Measurements from ENCODE around the gene SLC9A9. TPM values are rescaled to one million over a fixed set of nuclear protein-coding genes. Genes with fewer than 3 reads are reported as not detected.

The SLC9A9 gene
- total RNA-seq, 4 donors from 2014 or later = 7.8 to 19.6 (median 13.4) TPM

GRCh38 chr3:143811602-143812001 is 36.7 kb downstream of the SLC9A9 start:
- no peak overlapping the region for H3K4me3 ChIP-seq (replicated peaks in 1 of 3)
- peak overlapping the region in 1 of 3 donors; percentile 20 for H3K27ac ChIP-seq
- peak; percentile 10 to 11 for DNase-seq
- no peak for TF ChIP-seq POLR2A (IDR thresholded peaks at IDR 0.05)
- TF ChIP-seq, protein P1, sequence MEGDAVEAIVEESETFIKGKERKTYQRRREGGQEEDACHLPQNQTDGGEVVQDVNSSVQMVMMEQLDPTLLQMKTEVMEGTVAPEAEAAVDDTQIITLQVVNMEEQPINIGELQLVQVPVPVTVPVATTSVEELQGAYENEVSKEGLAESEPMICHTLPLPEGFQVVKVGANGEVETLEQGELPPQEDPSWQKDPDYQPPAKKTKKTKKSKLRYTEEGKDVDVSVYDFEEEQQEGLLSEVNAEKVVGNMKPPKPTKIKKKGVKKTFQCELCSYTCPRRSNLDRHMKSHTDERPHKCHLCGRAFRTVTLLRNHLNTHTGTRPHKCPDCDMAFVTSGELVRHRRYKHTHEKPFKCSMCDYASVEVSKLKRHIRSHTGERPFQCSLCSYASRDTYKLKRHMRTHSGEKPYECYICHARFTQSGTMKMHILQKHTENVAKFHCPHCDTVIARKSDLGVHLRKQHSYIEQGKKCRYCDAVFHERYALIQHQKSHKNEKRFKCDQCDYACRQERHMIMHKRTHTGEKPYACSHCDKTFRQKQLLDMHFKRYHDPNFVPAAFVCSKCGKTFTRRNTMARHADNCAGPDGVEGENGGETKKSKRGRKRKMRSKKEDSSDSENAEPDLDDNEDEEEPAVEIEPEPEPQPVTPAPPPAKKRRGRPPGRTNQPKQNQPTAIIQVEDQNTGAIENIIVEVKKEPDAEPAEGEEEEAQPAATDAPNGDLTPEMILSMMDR (IDR thresholded peaks at IDR 0.05) = no peak
- intact Hi-C loops (cut with DNase I) = no loop called here
- H3K27me3 ChIP-seq = no peaks in the 10 kb centered on the region
- WGBS, 2 donors = 78 to 85% methylated on average over 8 of the region's 8 CpGs
- H3K9me3 ChIP-seq = no peaks in the 10 kb centered on the region
- peaks cover 26 to 28% of the 10 kb centered on the region in 2 donors for H3K4me1 ChIP-seq
- no peaks in the 10 kb centered on the region for H3K36me3 ChIP-seq

DNA sequence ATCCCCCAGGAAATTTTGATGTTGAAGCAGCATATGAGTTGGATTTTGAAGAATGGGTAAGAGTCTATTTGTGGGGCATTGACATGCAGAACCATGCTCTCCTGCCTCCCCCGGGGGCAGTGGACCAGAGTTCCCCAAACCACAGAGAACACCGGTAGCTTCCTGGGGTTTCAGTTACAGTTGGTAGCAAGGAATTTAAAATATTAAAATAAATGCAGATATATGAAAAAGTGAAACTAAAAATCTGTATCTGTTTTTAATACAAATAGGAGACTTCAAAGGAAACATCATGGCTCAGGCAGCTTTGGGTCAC is 37.4 kb downstream of the SLC9A9 start:
- WGBS, 2 donors = 89% methylated on average over 2 of the region's 2 CpGs
- Histone ChIP-seq H3K36me3 (no peaks in the 10 kb centered on the region), H3K4me3 (replicated peaks in 1 of 3) (no peak overlapping the region), H3K9me3 (no peaks in the 10 kb centered on the region), H3K4me1 (peaks cover 26 to 28% of the 10 kb centered on the region in 2 donors), H3K27ac (peak overlapping the region in 1 of 3 donors; percentile 20), H3K27me3 (no peaks in the 10 kb centered on the region)
- intact Hi-C loops (cut with DNase I) = no loop called here
- TF ChIP-seq, protein P1 (IDR thresholded peaks at IDR 0.05) = no peak
- no peak for TF ChIP-seq POLR2A (IDR thresholded peaks at IDR 0.05)
- DNase-seq = no peak

DNA sequence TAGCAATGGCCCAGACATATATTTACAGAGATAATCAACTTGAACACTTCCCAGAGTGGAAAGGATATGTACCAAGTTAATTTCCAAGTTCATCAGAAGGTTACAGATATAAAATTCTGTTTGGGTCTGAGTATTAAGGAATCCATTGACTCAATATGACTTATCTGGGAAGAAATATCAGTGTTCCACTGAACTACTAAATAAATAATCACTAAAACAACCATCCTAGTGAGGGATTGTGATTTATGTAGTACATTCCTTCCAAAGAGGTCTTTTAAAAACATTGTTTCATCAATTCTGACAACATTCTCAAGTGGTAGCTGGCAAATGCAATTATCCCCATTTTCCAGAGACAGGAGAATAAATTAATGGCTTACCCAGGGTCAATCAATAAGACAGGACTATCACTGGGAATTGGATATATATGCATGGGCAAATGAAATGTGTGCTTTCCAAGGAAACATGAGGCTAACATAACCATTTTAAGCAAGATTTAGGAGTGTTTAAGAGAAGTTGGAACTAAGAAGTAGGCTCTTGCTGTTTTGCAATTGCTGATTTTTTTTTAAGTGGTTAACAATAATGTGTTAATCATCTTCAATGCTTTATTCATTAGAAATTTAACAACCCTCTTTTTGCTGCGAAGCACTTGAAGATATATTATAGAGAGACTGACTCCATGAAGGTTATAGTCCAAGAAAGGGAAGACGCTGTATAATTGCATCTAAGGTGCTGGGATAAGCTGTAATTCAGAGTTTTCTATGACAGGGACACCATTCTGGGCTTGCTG is 37.9 kb downstream of the SLC9A9 start:
- H3K27ac ChIP-seq = peak overlapping the region in 1 of 3 donors; percentile 41
- H3K27me3 ChIP-seq = no peaks in the 10 kb centered on the region
- no peaks in the 10 kb centered on the region for H3K36me3 ChIP-seq
- H3K4me1 ChIP-seq = peaks cover 26 to 28% of the 10 kb centered on the region in 2 donors
- H3K9me3 ChIP-seq = no peaks in the 10 kb centered on the region
- 93 to 96% methylated on average over 2 of the region's 2 CpGs for WGBS, 2 donors
- H3K4me3 ChIP-seq (replicated peaks in 1 of 3) = no peak overlapping the region
- TF ChIP-seq, protein P1 (IDR thresholded peaks at IDR 0.05) = no peak
- intact Hi-C loops (cut with DNase I) = no loop called here
- no peak for DNase-seq

DNA sequence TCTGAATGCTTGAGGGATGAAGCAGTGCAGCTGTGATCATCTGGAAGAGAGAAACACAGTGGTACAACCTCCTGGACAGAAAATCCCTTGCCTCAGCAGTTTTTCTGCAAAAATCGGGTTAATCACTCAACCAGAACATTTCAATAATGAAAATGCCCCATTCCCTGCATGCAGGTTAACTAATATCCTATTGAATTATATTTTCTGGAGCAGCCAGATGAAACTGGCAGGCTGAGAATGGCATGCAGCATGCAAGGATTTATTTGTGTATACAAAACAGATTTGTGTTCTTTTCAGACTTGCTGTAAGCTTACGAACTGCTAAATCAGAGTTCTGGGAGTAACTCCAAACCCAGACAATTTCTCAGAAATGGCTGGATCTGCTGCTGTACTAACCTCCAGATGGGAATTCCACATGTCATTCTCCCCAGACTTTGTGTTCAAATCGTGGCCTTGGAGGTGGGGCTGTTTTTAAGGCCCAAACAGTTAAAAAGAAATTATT is 39.1 kb downstream of the SLC9A9 start:
- H3K9me3 ChIP-seq = no peaks in the 10 kb centered on the region
- WGBS, 2 donors = 39% methylated on average over 3 of the region's 3 CpGs
- TF ChIP-seq POLR2A (IDR thresholded peaks at IDR 0.05) = no peak
- TF ChIP-seq, protein P1 (IDR thresholded peaks at IDR 0.05) = no peak
- no peak overlapping the region for H3K4me3 ChIP-seq (replicated peaks in 1 of 3)
- no peak for DNase-seq
- intact Hi-C loops (cut with DNase I) = no loop called here
- no peaks in the 10 kb centered on the region for H3K27me3 ChIP-seq
- H3K27ac ChIP-seq = peak overlapping the region in 2 of 3 donors; percentile 2 to 41
- no peaks in the 10 kb centered on the region for H3K36me3 ChIP-seq
- H3K4me1 ChIP-seq = peaks cover 26 to 28% of the 10 kb centered on the region in 2 donors

GRCh38 chr3:143808030-143808429 is 40.2 kb downstream of the SLC9A9 start:
- Histone ChIP-seq H3K9me3 (no peaks in the 10 kb centered on the region), H3K27ac (no peak overlapping the region), H3K4me3 (replicated peaks in 1 of 3) (no peak overlapping the region), H3K27me3 (no peaks in the 10 kb centered on the region), H3K36me3 (no peaks in the 10 kb centered on the region), H3K4me1 (peaks cover 26 to 28% of the 10 kb centered on the region in 2 donors)
- DNase-seq = no peak
- WGBS, 2 donors = 83 to 86% methylated on average over 2 of the region's 2 CpGs
- TF ChIP-seq, protein P1 (IDR thresholded peaks at IDR 0.05) = no peak
- no peak for TF ChIP-seq POLR2A (IDR thresholded peaks at IDR 0.05)
- intact Hi-C loops (cut with DNase I) = no loop called here

All from thyroid gland (tissue), 4 donors.